Measurements from ENCODE around the gene HOXA11. TPM values are rescaled to one million over a fixed set of nuclear protein-coding genes. Genes with fewer than 3 reads are reported as not detected.

The HOXA11 gene
- total and polyA plus RNA-seq, 10 of the 15 experiments (the other 5 are each of a cell fraction or from before 2014, with no cell fraction given): not detected

DNA sequence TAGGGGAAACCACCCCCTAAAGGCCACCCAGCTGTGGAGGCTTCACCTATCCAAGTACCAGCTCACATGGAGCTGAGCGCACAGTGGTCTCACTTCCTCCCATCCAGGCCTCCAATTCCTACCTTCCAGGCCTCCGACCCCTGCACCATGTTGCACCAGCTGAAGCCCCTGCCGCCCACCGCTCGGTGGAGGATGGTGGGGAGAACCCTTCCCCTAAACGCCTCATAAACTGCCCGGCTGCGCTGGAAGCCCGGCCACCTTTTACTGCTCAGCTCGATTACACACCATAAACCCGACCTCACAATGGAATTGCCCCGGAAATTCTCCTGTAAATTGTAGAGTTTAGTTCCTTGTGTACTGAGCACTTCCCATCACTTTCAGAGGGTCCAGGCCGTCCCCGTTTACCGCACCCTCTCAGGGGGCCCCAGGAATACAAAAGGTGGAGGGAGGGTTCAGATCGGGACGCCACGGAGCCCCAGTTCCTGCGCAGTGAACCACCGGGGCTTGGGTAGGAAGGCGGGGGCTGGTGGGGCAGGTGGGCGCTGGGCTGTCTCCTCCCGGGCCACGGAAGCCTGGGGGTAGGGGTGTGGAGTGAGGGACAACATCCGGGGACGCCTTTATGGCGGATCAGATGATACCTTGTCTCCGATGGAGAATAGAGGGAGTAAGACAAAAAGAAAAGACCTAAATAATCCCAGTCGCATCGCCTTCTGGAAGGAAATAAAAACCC lies 27.2 kb downstream of the HOXA11 start:
- WGBS (ENCODE audit: insufficient coverage, insufficient replicate concordance, low lambda C conversion rate, missing lambda C conversion rate): 5% methylated on average over 23 of the region's 30 CpGs
- Histone ChIP-seq H3K79me2 (ENCODE audit: control insufficient read depth, insufficient read depth, low read length) (no peaks in the 10 kb centered on the region), H4K20me1 (ENCODE audit: control insufficient read depth, insufficient read depth) (no peaks in the 10 kb centered on the region), H3K36me3 (ENCODE audit: control insufficient read depth in 2 of 2, insufficient read depth in 2 of 2, low read length in 1 of 2) (no peaks in the 10 kb centered on the region), H3K9ac (ENCODE audit: control insufficient read depth, insufficient read depth, low read length) (no peak overlapping the region), H3K4me2 (ENCODE audit: control insufficient read depth, insufficient read depth) (no peak overlapping the region), H2AFZ (ENCODE audit: control insufficient read depth, low read depth, low read length) (no peak overlapping the region), H3K27me3 (replicated peaks in 1 of 2; ENCODE audit: control insufficient read depth in 2 of 2, insufficient read depth in 2 of 2, low read length in 1 of 2) (peaks cover 19 to 48% of the 10 kb centered on the region in 2 experiments), H3K4me1 (ENCODE audit: control insufficient read depth, insufficient read depth, low read length) (no peaks in the 10 kb centered on the region), H3K4me3 (no peak overlapping the region), H3K27ac (ENCODE audit: control insufficient read depth, insufficient read depth) (no peak overlapping the region), H3K9me3 (replicated peaks; ENCODE audit: control insufficient read depth, insufficient read depth, low read length) (no peaks in the 10 kb centered on the region; the same call in 2 of the 3 replicates)
- no peak for DNase-seq (ENCODE audit: low read depth, low spot score)
- no peak for FAIRE-seq
- CTCF ChIA-PET: interaction anchor here (0.8 to 3.1 kb wide), 3 partner anchors 304 to 475 kb away, joined by 3 to 21 read pairs (median 3); no protein-coding TSS in a partner anchor
- POLR2A ChIA-PET: no interaction called here
- ATAC-seq: no peak
- SMC1A ChIA-PET (ENCODE audit: uncharacterized antibody, unreplicated experiment): interaction anchor here (0.6 kb wide), 1 partner anchor 647 kb away, joined by 3 read pairs; no protein-coding TSS in a partner anchor
- RAD21 ChIA-PET (ENCODE audit: unreplicated experiment): no interaction called here
- TF ChIP-seq MYC (IDR thresholded peaks at IDR 0.05; ENCODE audit: insufficient read depth, insufficient read length, insufficient replicate concordance, low read length, severe bottlenecking): no peak
- no peak for TF ChIP-seq ETV6 (conservative IDR thresholded peaks at IDR 0.05 in 1 of 2, IDR thresholded peaks at IDR 0.05 in 1 of 2; ENCODE audit: borderline replicate concordance in 1 of 2, low read depth in 1 of 2)
- no peak for TF ChIP-seq EZH2 (IDR thresholded peaks at IDR 0.05; ENCODE audit: borderline replicate concordance, control insufficient read depth, low read depth, low read length)
- TF ChIP-seq ZNF24 (IDR thresholded peaks at IDR 0.05): no peak
- intact Hi-C loops (cut with micrococcal nuclease; ENCODE audit: unreplicated experiment) (no loop called here), in situ Hi-C loops (cut with MboI) (loop anchor here (5.0 to 25.0 kb wide), 3 partner anchors 791 to 1296 kb away; no protein-coding TSS in a partner anchor)
- BruUV-seq (replicated peaks): no TSS peak
